ENCODE results near the gene SLBP. TPM values are rescaled to one million over a fixed set of nuclear protein-coding genes. Genes with fewer than 3 reads are reported as not detected.
"Not testable (repeated sequence)": the region's sequence is repeated elsewhere in the genome, so short reads cannot be mapped to it uniquely, and the experiment has no call there.

Gene SLBP
- total RNA-seq, 1 experiment from 2014 or later = 61.7 TPM

DNA sequence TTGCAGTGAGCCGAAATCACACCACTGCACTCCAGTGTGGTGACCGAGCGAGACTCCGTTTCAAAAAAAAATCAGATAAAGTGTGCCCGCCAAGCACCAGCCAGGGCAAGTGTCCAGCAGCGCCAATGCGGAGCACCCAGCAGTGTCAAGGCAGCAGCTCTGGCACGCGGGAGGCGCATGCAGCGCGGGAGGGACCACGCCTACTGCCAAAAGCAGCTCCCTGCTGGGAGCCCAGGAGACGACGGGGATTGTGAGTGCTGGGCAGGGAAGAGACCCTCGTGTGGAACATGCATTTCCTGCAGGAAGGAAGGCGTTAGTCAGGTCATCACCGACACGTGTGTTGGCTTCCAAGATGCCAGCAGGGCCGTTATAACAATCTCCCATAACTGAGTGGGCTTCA lies 38.4 kb downstream of the SLBP start:
- intact Hi-C loops (cut with micrococcal nuclease; ENCODE audit: unreplicated experiment) = no loop called here
- no TSS peak for BruUV-seq (replicated peaks)
- Histone ChIP-seq H3K79me2 (ENCODE audit: low read depth) (no peaks in the 10 kb centered on the region), H3K27ac (no peak overlapping the region), H3K36me3 (ENCODE audit: low read depth) (no peaks in the 10 kb centered on the region), H3F3A (ENCODE audit: insufficient read depth, low read depth) (no peaks in the 10 kb centered on the region), H3K9me3 (ENCODE audit: insufficient read depth, low read depth) (no peaks in the 10 kb centered on the region), H3K4me3 (no peak overlapping the region), H3K27me3 (ENCODE audit: insufficient read depth, low read depth) (peaks cover 6% of the 10 kb centered on the region; the same call in 1 of the 2 replicates), H2AFZ (no peak overlapping the region), H4K20me1 (ENCODE audit: insufficient read depth) (no peaks in the 10 kb centered on the region), H3K4me2 (no peak overlapping the region), H3K4me1 (replicated peaks; ENCODE audit: insufficient read depth) (no peaks in the 10 kb centered on the region), H3K9me2 (ENCODE audit: insufficient read depth) (no peaks in the 10 kb centered on the region)
- POLR2A ChIA-PET (ENCODE audit: unreplicated experiment) = no interaction called here
- no peak for TF ChIP-seq EZH2 (IDR thresholded peaks at IDR 0.05; ENCODE audit: low read depth)
- TF ChIP-seq, protein P1, sequence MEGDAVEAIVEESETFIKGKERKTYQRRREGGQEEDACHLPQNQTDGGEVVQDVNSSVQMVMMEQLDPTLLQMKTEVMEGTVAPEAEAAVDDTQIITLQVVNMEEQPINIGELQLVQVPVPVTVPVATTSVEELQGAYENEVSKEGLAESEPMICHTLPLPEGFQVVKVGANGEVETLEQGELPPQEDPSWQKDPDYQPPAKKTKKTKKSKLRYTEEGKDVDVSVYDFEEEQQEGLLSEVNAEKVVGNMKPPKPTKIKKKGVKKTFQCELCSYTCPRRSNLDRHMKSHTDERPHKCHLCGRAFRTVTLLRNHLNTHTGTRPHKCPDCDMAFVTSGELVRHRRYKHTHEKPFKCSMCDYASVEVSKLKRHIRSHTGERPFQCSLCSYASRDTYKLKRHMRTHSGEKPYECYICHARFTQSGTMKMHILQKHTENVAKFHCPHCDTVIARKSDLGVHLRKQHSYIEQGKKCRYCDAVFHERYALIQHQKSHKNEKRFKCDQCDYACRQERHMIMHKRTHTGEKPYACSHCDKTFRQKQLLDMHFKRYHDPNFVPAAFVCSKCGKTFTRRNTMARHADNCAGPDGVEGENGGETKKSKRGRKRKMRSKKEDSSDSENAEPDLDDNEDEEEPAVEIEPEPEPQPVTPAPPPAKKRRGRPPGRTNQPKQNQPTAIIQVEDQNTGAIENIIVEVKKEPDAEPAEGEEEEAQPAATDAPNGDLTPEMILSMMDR (conservative IDR thresholded peaks at IDR 0.05) = no peak
- CTCF ChIA-PET = no interaction called here
- no peak for DNase-seq

DNA sequence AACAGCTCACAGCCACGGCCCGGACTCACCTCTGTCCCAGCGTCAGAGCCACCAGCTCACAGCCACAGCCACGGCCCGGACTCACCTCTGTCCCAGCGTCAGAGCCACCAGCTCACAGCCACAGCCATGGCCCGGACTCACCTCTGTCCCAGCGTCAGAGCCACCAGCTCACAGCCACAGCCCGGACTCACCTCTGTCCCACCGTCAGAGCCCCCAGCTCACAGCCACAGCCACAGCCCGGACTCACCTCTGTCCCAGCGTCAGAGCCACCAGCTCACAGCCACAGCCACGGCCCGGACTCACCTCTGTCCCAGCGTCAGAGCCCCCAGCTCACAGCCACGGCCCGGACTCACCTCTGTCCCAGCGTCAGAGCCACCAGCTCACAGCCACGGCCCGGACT lies 41.1 kb downstream of the SLBP start:
- H3K9me2 ChIP-seq (ENCODE audit: insufficient read depth); H3K4me2 ChIP-seq; H3K27me3 ChIP-seq (ENCODE audit: insufficient read depth, low read depth); H4K20me1 ChIP-seq (ENCODE audit: insufficient read depth); POLR2A ChIA-PET (ENCODE audit: unreplicated experiment); H3F3A ChIP-seq (ENCODE audit: insufficient read depth, low read depth); H3K79me2 ChIP-seq (ENCODE audit: low read depth); CTCF ChIA-PET; H3K36me3 ChIP-seq (ENCODE audit: low read depth); BruUV-seq (replicated peaks); H3K9me3 ChIP-seq (ENCODE audit: insufficient read depth, low read depth); DNase-seq; H3K4me1 ChIP-seq (replicated peaks; ENCODE audit: insufficient read depth); H3K4me3 ChIP-seq; intact Hi-C loops (cut with micrococcal nuclease; ENCODE audit: unreplicated experiment); H3K27ac ChIP-seq; H2AFZ ChIP-seq: not testable (repeated sequence)

DNA sequence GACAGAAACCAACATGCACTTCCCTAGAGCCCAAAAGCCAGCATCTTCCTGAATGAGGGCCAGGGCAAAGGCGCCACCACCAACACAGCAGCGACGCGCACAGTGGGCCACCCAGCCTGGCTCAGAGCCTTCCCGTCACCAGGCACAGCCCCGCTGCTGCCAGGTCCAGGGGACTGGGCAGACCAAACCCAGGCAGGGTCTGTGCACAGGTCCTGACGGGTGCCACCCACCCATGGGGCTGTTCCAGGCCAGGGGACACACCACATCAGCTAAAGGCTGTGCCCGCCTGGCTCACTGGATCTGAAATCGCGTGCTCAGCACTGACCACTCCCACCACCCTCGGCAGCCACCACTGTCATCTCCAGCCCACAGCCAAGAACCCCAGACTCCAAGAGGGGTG lies 41.8 kb downstream of the SLBP start:
- no peaks in the 10 kb centered on the region for H4K20me1 ChIP-seq (ENCODE audit: insufficient read depth)
- no peak overlapping the region for H2AFZ ChIP-seq
- no peak for DNase-seq
- intact Hi-C loops (cut with micrococcal nuclease; ENCODE audit: unreplicated experiment) = no loop called here
- H3K4me3 ChIP-seq = no peak overlapping the region
- H3K27ac ChIP-seq = no peak overlapping the region
- no peaks in the 10 kb centered on the region for H3K9me2 ChIP-seq (ENCODE audit: insufficient read depth)
- POLR2A ChIA-PET (ENCODE audit: unreplicated experiment) = no interaction called here
- no peaks in the 10 kb centered on the region for H3K4me1 ChIP-seq (replicated peaks; ENCODE audit: insufficient read depth)
- no peak overlapping the region for H3K4me2 ChIP-seq
- no peaks in the 10 kb centered on the region for H3K36me3 ChIP-seq (ENCODE audit: low read depth)
- no peaks in the 10 kb centered on the region for H3F3A ChIP-seq (ENCODE audit: insufficient read depth, low read depth)
- no peak for TF ChIP-seq EZH2 (IDR thresholded peaks at IDR 0.05; ENCODE audit: low read depth)
- TF ChIP-seq, protein P1 (conservative IDR thresholded peaks at IDR 0.05) = no peak
- H3K79me2 ChIP-seq (ENCODE audit: low read depth) = no peaks in the 10 kb centered on the region
- no peaks in the 10 kb centered on the region for H3K27me3 ChIP-seq (ENCODE audit: insufficient read depth, low read depth)
- H3K9me3 ChIP-seq (ENCODE audit: insufficient read depth, low read depth) = no peaks in the 10 kb centered on the region
- BruUV-seq (replicated peaks) = no TSS peak
- CTCF ChIA-PET = no interaction called here

DNA sequence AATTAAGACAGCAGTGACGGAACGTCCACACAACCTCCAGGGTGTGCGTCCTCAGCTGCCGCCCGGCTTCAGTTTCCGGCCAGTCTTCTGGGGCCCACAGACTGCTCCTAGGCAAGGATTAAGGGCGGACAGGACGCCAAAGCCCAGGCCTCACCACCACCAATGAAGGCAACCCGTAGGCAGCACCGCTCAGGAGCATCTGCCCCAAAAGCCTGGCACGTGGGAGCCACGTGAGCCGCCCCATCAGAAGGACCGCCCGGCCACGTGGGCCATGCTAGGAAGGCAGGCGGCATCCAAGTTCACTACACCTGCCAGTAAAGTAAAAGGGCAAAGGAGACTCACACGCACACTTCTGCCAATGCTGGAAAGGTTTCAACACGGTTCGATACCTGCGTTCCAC lies 42.3 kb downstream of the SLBP start:
- Histone ChIP-seq H3K9me3 (ENCODE audit: insufficient read depth, low read depth) (no peaks in the 10 kb centered on the region), H4K20me1 (ENCODE audit: insufficient read depth) (no peaks in the 10 kb centered on the region), H2AFZ (no peak overlapping the region), H3K9me2 (ENCODE audit: insufficient read depth) (no peaks in the 10 kb centered on the region), H3K36me3 (ENCODE audit: low read depth) (no peaks in the 10 kb centered on the region), H3K4me3 (no peak overlapping the region), H3F3A (ENCODE audit: insufficient read depth, low read depth) (no peaks in the 10 kb centered on the region), H3K27me3 (ENCODE audit: insufficient read depth, low read depth) (no peaks in the 10 kb centered on the region), H3K27ac (no peak overlapping the region), H3K4me2 (no peak overlapping the region), H3K4me1 (replicated peaks; ENCODE audit: insufficient read depth) (no peaks in the 10 kb centered on the region), H3K79me2 (ENCODE audit: low read depth) (no peaks in the 10 kb centered on the region)
- ChIA-PET CTCF (no interaction called here), POLR2A (ENCODE audit: unreplicated experiment) (no interaction called here)
- DNase-seq = no peak
- BruUV-seq (replicated peaks) = no TSS peak
- intact Hi-C loops (cut with micrococcal nuclease; ENCODE audit: unreplicated experiment) = no loop called here
- TF ChIP-seq, protein P1 (conservative IDR thresholded peaks at IDR 0.05) = no peak
- no peak for TF ChIP-seq EZH2 (IDR thresholded peaks at IDR 0.05; ENCODE audit: low read depth)

All from PC-9 (cell line).